ENCODE data around the gene G6PC1.

G6PC1 gene

GRCh38 chr17:42950044-42950783, 49.6 kb downstream of the G6PC1 start:
- DNase-seq: no peak

All from stimulated activated CD4-positive, alpha-beta T cell treated with anti-CD3 and anti-CD28 coated beads, Interleukin-12 subunit alpha, Interleukin-12 subunit beta, amount 100 ng/mL, for 4 hours (primary cell).